NCI-H1694 (cell line): ENCODE data around the gene ARHGAP6.
"Not testable (repeated sequence)": the region's sequence is repeated elsewhere in the genome, so short reads cannot be mapped to it uniquely, and the experiment has no call there.

ENCODE experiments used
- DNase-seq: peaks from one replicate; lab custom pipeline; 2025; lab: John Stamatoyannopoulos, UW

The ARHGAP6 gene

GRCh38 chrX:11578301-11578700 lies 87.4 kb downstream of the ARHGAP6 start:
- DNase-seq = not testable (repeated sequence)

DNA sequence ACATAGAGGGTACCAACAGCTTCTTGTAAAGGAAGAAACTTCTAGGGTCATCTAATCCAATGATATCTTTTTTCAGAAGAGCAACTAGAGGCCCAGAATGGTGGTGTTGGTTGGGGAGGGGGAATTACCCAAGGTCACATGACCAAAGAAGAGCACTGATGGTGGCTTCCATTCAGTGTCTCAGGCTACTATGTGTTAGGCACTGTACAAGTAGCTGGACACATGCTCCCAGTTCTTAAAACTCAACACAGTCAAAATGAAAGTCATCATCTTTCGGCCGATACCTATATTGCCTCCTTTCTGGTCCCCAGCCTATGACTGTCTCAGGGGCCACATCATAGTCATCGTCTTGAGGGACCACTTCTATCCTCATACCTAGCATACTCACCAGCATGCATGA lies 88.1 kb downstream of the ARHGAP6 start:
- DNase-seq = no peak

GRCh38 chrX:11575332-11575731 lies 90.4 kb downstream of the ARHGAP6 start:
- no peak for DNase-seq

GRCh38 chrX:11567528-11568220 lies 98.0 kb downstream of the ARHGAP6 start:
- no peak for DNase-seq

DNA sequence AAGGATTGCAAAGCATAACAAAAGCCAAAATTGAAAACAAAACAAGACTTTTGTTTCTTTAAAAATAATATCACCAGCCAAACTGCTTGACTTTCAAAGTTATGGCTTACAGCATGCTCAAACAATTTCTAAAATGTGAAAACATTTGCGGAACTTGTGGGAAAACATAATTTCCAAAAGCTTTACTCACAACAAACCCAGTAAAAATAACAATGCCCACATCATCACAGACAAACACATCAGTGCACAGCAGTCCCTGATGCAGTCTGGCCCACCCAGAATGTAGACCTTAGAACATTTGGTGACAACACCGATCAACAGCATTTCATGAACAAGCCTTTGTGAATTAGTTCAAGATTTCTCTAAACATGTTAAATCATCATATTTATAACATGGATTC lies 98.9 kb downstream of the ARHGAP6 start:
- DNase-seq = no peak

DNA sequence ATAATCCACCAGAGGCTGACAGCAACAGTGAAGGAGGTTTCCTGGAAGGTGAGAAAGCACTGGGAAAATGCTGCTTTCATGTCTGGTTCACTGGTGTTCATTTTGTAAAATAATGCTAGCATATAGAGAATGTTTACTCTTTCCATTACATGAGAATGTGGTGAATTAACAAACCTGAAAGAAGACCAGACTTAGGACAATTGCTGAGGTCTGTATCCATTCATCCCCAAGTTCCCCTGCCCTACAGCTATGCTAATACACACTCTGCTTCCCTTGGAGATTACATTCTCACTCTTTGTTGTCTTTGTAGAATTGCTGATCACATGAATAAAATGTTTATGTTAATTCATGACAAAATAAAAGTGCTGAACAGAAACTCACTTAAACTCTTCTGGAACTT lies 99.5 kb downstream of the ARHGAP6 start:
- no peak for DNase-seq

- DNase-seq = no peak
These were observed 101.2 kb downstream of the ARHGAP6 start for GRCh38 chrX:11564546-11564945.

- no peak for DNase-seq
These were observed 103.2 kb downstream of the ARHGAP6 start for GRCh38 chrX:11562570-11562969.

GRCh38 chrX:11558972-11559371 lies 106.7 kb downstream of the ARHGAP6 start:
- no peak for DNase-seq

GRCh38 chrX:11557120-11557519 lies 108.6 kb downstream of the ARHGAP6 start:
- DNase-seq = no peak

DNA sequence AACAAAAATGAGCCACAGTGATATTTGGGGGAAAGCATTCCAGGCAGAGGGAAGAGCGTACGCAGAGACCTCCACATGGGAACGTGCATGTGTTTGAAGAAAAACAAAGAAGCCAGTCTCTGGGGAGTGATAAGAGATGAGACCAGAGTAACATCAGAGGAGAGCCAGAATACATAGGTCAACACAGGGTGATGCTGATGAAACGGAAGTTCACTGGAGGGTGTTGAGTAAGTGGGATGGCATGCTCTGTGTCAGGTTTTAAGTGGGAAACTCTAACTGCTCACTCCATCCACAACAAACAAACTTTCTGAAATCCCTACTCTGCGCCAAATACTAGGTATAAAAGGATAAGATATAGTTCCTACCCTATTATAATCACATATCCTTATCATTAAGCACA lies 110.0 kb downstream of the ARHGAP6 start:
- no peak for DNase-seq

DNA sequence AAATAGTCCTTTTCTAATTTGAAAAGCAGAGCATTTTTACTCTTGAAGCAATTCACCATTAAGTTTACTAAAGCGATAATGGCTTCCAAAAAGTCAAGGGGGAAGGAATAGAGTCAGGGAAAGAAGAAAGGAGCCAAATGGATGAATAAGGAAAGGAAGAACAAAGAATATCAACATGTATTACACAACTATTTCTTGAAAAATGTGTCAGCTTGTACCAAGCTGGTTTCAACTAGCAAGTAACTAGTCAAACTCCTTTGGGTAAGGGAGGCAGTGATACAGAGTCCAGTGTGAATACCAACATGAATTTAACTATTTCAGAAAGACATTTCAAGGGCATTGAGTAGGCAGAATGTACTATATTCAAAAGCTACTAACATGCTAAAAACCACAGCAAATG lies 112.1 kb downstream of the ARHGAP6 start:
- no peak for DNase-seq

DNA sequence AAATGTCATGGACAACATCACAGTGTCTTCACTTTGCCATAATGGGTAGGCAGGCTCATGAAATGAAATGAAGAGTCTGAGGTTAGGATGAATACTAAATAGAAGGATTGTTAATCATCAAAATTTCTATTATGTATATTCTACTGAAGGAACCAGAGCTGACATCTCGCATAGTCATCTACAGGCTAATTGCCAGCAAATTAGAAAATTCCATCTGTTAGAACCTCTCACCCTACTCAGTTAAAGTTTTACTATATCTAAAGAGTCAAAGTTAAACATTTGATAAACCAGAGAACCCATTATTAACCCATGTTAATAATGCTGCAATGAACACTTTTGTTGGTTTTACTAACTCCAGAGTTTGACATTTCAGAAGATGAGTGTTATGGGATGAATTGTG lies 114.6 kb downstream of the ARHGAP6 start:
- DNase-seq = no peak

DNA sequence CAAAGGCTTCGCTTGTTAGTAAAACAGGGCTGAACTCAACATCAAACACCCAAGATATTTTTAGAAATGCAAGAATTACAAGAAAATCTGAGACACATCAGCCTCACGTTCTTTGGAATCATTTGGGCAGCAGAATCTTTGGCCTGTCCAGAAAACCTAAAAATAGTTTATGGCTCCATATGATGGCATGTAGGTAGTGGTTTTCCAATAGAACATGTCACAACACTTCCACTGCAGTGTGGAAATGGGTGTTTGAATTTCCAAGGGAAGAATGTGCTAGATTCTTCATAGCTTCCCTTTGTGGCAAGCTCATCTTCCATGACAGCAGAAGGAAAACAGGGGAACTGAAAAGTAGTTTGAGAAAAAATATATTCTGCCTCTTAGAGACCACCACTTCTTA lies 118.8 kb downstream of the ARHGAP6 start:
- no peak for DNase-seq

DNA sequence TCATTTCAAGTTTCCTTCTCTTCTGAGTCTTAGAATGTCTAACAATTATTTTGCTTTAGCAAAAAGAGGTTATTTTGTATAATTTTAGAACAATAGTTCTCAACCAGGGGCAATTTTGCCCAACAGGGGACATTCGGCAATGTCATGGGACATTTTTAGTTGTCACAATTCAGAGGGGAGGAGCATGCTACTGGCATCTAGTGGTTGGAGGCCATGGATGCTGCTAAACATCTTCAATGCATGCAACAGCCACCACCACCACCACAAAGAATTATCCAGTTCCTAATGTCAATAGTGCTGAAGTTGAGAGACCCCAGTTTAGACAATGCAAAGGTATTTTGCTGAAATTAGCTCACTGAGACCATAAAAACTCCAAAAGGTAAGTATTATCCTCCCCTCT lies 122.5 kb downstream of the ARHGAP6 start:
- no peak for DNase-seq

- no peak for DNase-seq
These were observed 124.2 kb downstream of the ARHGAP6 start for GRCh38 chrX:11541510-11541909.

- DNase-seq = no peak
These were observed 125.0 kb downstream of the ARHGAP6 start for GRCh38 chrX:11540532-11541377.

DNA sequence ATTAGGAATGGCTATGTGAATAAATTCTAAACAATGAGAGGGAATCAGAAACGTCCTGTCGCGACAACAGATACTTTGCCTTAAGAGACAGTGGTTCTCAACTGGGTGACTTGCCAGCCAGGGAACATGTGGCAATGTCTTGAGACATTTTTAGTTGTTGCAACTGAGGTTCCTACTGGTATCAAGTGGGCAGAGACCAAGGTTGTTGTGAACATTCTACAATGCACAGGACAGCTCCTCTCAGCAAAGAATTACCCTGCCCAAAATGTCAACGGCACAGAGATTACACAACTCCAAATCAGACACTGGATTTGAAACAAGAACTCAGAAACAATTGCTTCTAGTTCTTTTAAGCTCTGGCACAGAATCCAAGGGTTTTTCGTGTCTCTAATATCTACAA lies 128.6 kb downstream of the ARHGAP6 start:
- no peak for DNase-seq

DNA sequence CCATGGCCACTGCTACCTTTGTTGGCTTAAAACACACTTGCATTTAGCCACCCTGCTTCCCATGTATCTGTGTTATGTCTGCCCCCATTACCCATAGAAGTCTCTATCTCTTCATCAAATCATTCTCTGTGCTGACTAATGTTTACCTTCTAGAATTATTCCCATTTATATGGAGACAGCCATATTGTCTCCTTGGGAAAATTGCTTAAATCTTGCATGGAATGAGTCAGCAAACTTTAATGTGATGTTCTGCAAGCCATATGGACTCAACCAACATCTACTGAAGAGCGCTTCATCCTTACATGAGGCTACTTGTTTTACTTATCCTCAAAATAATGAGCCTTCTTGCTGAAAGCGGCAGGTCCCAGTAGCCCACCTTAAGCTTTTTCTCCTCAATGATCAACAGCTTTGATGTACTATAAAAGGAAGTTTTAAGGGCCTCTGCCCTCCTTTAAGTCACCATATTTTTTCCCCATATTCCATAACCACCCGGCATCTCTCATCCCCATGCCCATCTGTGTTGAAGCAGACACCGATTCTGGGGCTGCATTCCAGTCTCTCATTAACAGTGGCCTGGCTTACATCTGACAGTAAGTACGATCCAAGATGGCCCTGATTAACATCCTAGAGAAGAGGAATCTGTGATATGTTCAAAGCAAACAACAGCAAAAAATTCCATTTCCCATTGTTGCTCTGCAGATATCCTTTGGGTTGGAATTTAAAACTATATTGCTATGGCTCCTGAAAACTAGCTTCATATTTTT lies 130.4 kb downstream of the ARHGAP6 start:
- DNase-seq = no peak

- peak; percentile 55 for DNase-seq
These were observed 132.5 kb downstream of the ARHGAP6 start for GRCh38 chrX:11533199-11533651.

DNA sequence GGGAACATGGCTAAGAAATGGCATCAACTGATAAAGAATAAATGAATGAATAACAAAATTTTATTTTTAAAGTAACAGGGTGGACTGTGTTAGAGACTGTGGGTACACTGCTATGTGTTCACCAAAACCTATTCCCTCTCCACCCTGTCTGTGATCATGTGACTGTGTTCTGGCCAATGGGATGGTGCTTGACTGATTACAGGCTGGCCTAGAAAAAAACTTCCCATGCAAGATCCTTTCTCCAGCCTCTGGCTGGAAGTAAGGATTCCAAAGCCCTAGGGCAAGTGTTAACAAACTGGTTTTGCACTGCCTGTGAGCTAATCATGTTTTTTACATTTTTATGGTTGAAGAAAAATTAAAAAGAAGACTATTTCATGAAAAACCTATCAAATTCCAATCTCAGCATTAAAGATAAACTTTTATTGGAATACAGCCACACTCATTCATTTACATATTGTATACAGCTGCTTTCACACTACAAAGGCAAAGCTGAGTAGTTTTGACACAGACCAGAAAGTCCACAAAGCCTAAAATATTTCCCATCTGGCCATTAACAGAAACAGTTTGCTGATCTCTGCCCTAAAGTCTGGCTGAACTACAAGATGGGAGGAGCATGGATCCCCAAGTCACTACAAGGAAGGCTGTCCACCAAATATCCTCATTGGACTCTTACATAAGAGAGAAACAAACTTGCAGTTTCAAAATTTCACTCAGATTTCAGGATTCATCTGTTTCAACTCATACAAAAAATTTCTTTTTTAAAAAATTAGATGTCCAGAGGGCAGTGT lies 133.2 kb downstream of the ARHGAP6 start:
- DNase-seq = no peak

GRCh38 chrX:11531226-11531625 lies 134.5 kb downstream of the ARHGAP6 start:
- no peak for DNase-seq
